DOHH2 (cell line): ENCODE measurements around the gene CALY.

ENCODE experiments used
- H3F3A ChIP-seq: fragments of 200-600 bp; sonication (generic), shearing (Covaris generic); 2 replicates; pipeline ENCODE4 v1.6.0; 2016; ENCODE audit warnings: antibody characterized with exemption, mild to moderate bottlenecking; ENCODE audit not compliant: control insufficient read depth, insufficient read depth
- H3K27ac ChIP-seq: fragments of 200-600 bp; sonication (generic); 2 replicates; pipeline ENCODE4 v1.5.1; 2014; ENCODE audit warnings: low read depth, mild to moderate bottlenecking, low read length, moderate library complexity
- H3K27me3 ChIP-seq: fragments of 200-600 bp; sonication (generic); 2 replicates; pipeline ENCODE4 v1.6.1; 2014; ENCODE audit warnings: mild to moderate bottlenecking, low read length, mixed read lengths; ENCODE audit not compliant: control insufficient read depth
- H3K36me3 ChIP-seq: fragments of 200-600 bp; sonication (generic); 2 replicates; pipeline ENCODE4 v1.6.1; 2014; ENCODE audit warnings: mild to moderate bottlenecking, low read length, moderate library complexity, mixed read lengths; ENCODE audit not compliant: control insufficient read depth
- H3K4me1 ChIP-seq: fragments of 200-600 bp; sonication (generic); 2 replicates; pipeline ENCODE4 v1.6.1; 2014; ENCODE audit warnings: mild to moderate bottlenecking, low read length, mixed read lengths; ENCODE audit not compliant: control insufficient read depth
- H3K4me2 ChIP-seq: fragments of 200-600 bp; sonication (generic); 2 replicates; pipeline ENCODE4 v1.6.0; 2014; ENCODE audit warnings: mild to moderate bottlenecking, low read length, moderate library complexity
- H3K4me3 ChIP-seq: fragments of 200-600 bp; sonication (generic); 2 replicates; pipeline ENCODE4 v1.5.1; 2014; ENCODE audit warnings: mild to moderate bottlenecking, low read length, mixed read lengths
- H3K79me2 ChIP-seq: fragments of 200-600 bp; sonication (generic); 2 replicates; pipeline ENCODE4 v1.6.1; 2014; ENCODE audit warnings: mild to moderate bottlenecking, low read length, mixed read lengths; ENCODE audit not compliant: control insufficient read depth
- H3K9me2 ChIP-seq: fragments of 200-600 bp; sonication (generic); replicated peaks from 2 replicates; pipeline ENCODE4 v1.6.1; 2014; ENCODE audit warnings: mild to moderate bottlenecking, low read length, mixed read lengths; ENCODE audit not compliant: control insufficient read depth
- H3K9me3 ChIP-seq: fragments of 200-600 bp; sonication (generic); 2 replicates; pipeline ENCODE4 v1.6.1; 2014; ENCODE audit warnings: antibody characterized with exemption, low read length, mixed read lengths; ENCODE audit not compliant: control insufficient read depth, insufficient read depth
- H4K20me1 ChIP-seq: fragments of 200-600 bp; sonication (generic); 2 replicates; pipeline ENCODE4 v1.6.0; 2014; ENCODE audit warnings: low read depth, mild to moderate bottlenecking, antibody characterized with exemption, low read length, moderate library complexity; ENCODE audit not compliant: control insufficient read depth, insufficient read depth
- EZH2phosphoT487 ChIP-seq: fragments of 200-600 bp; sonication (generic); IDR thresholded peaks from 2 replicates; pipeline ENCODE4 v1.6.1; 2017; ENCODE audit warnings: borderline replicate concordance, mild to moderate bottlenecking, antibody characterized with exemption, low read length, moderate library complexity, mixed read lengths
- TF ChIP-seq, protein P1 (sequence below): fragments of 200-600 bp; sonication (generic); IDR thresholded peaks from one replicate; pipeline ENCODE4 v1.5.1; 2014; ENCODE audit warnings: antibody characterized with exemption, mild to moderate bottlenecking, low read depth, low read length; ENCODE audit not compliant: poor library complexity, severe bottlenecking

CALY gene, protein sequence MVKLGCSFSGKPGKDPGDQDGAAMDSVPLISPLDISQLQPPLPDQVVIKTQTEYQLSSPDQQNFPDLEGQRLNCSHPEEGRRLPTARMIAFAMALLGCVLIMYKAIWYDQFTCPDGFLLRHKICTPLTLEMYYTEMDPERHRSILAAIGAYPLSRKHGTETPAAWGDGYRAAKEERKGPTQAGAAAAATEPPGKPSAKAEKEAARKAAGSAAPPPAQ

DNA sequence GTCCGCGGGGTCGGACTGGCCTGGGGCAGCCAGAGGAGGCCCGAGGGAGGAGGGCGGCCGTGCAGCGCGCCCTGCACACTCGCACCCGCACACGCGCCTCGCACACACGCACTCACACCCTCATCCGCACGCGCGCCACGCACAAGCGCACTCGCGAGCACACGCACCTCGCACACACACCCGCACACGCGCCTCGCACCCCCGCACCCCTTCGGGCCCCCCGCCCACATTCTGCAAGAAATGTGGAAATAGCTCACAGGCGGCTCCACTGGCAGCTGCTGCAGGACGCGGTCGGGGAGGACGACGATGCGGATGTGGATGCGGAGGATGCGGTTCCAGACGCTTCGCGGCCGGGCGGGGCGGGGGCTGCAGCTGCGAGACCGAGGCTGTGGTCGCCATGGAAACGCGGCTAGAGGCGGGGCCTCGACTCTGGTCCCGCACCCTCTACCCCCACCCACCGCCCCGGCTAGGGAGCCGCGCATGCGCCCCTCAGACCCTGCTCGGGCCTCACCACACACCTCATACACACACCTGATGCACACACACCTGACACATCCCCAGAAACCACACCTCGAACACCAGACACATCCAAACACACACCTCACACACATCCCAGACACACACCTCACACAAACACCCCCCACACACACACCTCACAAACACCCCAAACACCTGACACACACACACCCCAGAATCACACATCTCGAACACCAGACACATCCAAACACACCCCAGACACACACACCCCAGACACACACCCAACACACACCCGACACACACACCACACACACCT is at the start of gene CALY:
TSS of gene CALY (minus strand) at position 320 of the 793 bp plus-strand sequence. CDS start 7,907 bp downstream, outside the sequence.
- Histone ChIP-seq H3F3A (no peaks in the 10 kb centered on the region), H3K9me3 (peaks cover 30% of the 10 kb centered on the region; the same call in 1 of the 2 replicates), H3K9me2 (no peaks in the 10 kb centered on the region), H4K20me1 (no peaks in the 10 kb centered on the region), H3K27me3 (peaks cover 9% of the 10 kb centered on the region), H3K36me3 (no peaks in the 10 kb centered on the region), H3K79me2 (no peaks in the 10 kb centered on the region), H3K4me2 (no peak within 1 kb of the TSS), H3K27ac (no peak within 1 kb of the TSS), H3K4me3 (no peak within 1 kb of the TSS), H3K4me1 (no peaks in the 10 kb centered on the region)
- TF ChIP-seq EZH2phosphoT487, result no peak
- TF ChIP-seq, protein P1, sequence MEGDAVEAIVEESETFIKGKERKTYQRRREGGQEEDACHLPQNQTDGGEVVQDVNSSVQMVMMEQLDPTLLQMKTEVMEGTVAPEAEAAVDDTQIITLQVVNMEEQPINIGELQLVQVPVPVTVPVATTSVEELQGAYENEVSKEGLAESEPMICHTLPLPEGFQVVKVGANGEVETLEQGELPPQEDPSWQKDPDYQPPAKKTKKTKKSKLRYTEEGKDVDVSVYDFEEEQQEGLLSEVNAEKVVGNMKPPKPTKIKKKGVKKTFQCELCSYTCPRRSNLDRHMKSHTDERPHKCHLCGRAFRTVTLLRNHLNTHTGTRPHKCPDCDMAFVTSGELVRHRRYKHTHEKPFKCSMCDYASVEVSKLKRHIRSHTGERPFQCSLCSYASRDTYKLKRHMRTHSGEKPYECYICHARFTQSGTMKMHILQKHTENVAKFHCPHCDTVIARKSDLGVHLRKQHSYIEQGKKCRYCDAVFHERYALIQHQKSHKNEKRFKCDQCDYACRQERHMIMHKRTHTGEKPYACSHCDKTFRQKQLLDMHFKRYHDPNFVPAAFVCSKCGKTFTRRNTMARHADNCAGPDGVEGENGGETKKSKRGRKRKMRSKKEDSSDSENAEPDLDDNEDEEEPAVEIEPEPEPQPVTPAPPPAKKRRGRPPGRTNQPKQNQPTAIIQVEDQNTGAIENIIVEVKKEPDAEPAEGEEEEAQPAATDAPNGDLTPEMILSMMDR, result no peak

DNA sequence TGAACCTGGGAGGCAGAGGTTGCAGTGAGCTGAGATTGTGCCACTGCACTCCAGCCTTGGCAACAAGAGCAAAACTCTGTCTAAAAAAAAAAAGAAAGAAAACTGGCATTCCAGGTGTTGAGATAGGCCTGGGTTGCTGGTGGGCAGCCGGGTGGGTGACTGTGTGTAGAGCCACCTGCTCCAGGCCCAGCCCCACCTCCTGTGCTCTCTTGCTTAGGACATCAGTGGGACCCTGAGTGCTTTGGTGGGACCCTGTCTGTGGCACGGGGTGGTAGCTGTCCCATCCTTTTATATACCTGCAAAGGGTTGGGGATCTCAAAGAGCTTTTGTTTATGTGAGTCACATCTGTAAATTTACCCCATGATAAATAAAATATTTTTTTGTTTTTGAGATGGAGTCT is 48.5 kb upstream of the CALY start:
- H3F3A ChIP-seq, result peaks cover 12% of the 10 kb centered on the region
- H4K20me1 ChIP-seq, result no peaks in the 10 kb centered on the region
- H3K4me3 ChIP-seq, result no peak overlapping the region
- H3K27me3 ChIP-seq, result peaks cover 2% of the 10 kb centered on the region; the same call in 1 of the 2 replicates
- H3K79me2 ChIP-seq, result peaks cover 6% of the 10 kb centered on the region
- no peak overlapping the region for H3K4me2 ChIP-seq
- no peaks in the 10 kb centered on the region for H3K9me2 ChIP-seq
- H3K36me3 ChIP-seq, result peaks cover 11% of the 10 kb centered on the region
- peaks cover 22% of the 10 kb centered on the region for H3K4me1 ChIP-seq
- H3K27ac ChIP-seq, result no peak overlapping the region
- TF ChIP-seq EZH2phosphoT487, result no peak
- TF ChIP-seq, protein P1, result no peak
- H3K9me3 ChIP-seq, result no peaks in the 10 kb centered on the region

DNA sequence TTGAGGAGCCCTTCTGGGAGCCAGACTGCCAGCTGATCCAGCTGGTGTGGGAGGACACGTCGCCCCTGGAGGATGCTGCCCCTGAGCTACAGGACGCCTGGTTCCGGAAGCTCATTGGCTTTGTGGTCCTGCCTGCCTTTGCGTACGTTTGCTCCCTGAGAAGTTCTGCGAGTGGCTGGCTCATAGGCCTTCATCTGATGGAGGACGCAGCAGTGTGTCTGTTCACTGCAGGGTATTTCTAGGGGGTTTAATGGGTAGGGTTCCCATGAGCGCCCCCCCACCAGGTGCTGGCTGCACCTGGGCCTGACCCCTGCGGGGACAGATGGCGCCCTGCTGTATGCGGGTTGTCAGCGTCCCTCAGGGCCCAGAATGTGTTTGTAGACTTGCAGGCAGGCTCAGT is 47.4 kb upstream of the CALY start:
- no peak overlapping the region for H3K27ac ChIP-seq
- H3F3A ChIP-seq, result peaks cover under 1% of the 10 kb centered on the region
- peaks cover 10% of the 10 kb centered on the region; the same call in 1 of the 2 replicates for H3K27me3 ChIP-seq
- H3K9me2 ChIP-seq, result no peaks in the 10 kb centered on the region
- peaks cover 18% of the 10 kb centered on the region for H3K4me1 ChIP-seq
- H4K20me1 ChIP-seq, result no peaks in the 10 kb centered on the region
- H3K36me3 ChIP-seq, result peaks cover 4% of the 10 kb centered on the region; the same call in 1 of the 2 replicates
- H3K4me2 ChIP-seq, result no peak overlapping the region
- H3K4me3 ChIP-seq, result no peak overlapping the region
- TF ChIP-seq, protein P1, result no peak
- TF ChIP-seq EZH2phosphoT487, result no peak
- no peaks in the 10 kb centered on the region for H3K9me3 ChIP-seq
- peaks cover 6% of the 10 kb centered on the region for H3K79me2 ChIP-seq
